Endothelial cell of coronary artery (primary cell): ENCODE results near the gene ABHD16A. TPM values are rescaled to one million over a fixed set of nuclear protein-coding genes. Genes with fewer than 3 reads are reported as not detected.

Experiments used
- total RNA-seq: library from RNA; depleted of rRNA; stranded (reverse); fragments of >200 nt; gene quantifications from 2 replicates; pipeline ENCODE4 v1.2.3, GENCODE V29; 2014

Gene ABHD16A
- total RNA-seq, 1 donor from 2014 or later, result 57.8 TPM

DNA sequence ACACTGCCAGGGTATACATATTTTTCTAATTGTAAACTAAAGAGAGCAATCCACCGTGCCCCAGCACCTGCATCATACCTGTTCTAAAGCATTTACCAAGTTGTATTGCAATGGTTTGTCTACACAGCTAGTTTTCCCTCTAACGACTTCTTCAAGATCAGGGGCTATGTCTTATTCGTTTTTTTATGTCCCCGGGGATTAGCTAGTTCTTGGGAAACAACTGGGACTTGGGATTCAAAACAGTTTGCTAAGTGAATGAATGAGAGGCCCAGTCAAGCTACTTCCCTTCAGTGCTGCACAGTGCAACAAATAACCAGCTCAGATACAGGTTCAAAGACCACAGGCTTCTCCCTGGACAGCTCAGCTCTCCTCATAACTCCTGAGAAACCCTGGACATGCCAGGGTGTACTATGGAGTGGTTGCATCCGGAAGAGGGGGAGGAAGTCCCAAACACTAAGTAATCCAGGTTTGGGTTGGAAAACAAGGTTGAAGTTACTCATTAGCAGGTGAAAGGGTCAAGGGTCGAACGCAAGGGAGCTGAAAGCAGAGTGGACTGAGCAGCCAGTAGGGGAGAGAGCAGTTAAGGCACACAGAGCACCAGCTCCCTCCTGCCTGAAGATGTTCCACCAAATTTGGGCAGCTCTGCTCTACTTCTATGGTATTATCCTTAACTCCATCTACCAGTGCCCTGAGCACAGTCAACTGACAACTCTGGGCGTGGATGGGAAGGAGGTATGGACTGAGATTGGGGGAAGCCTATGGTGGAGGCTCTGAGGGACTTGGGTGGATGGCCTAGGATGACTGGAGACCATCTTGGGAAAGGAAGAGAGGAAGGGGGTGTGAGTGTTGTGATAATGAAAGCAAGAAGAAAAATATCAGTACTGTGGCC, 47.5 kb downstream of the ABHD16A start, which contains the start of gene APOM:
Gene APOM, plus strand, starts transcription at position 546 of the 889 bp plus-strand sequence. Its CDS starts 73 bp downstream, at position 619.

Other genes starting within 250 kb of the ABHD16A start
- gene MICB, start 205.2 kb downstream of the ABHD16A start, total RNA-seq, result 11.3 and 15.7 TPM in 2 replicates
- gene MCCD1, start 174.4 kb downstream of the ABHD16A start, total RNA-seq, result not detected in 2 replicates
- 296 and 474 TPM in 2 replicates for gene DDX39B, start 161.3 kb downstream of the ABHD16A start, total RNA-seq
- gene ATP6V1G2, start 156.7 kb downstream of the ABHD16A start, total RNA-seq, result 0.36 and 0.66 TPM in 2 replicates
- gene NFKBIL1, start 155.7 kb downstream of the ABHD16A start, total RNA-seq, result 24.7 and 29.7 TPM in 2 replicates
- not detected in 2 replicates for gene LTA, start 131.0 kb downstream of the ABHD16A start, total RNA-seq
- gene TNF, start 127.8 kb downstream of the ABHD16A start, total RNA-seq, result not detected in 2 replicates
- 2.1 and 2.3 TPM in 2 replicates for gene LTB, start 120.9 kb downstream of the ABHD16A start, total RNA-seq
- gene LST1, start 117.0 kb downstream of the ABHD16A start, total RNA-seq, result 0.72 and 1.0 TPM in 2 replicates
- gene NCR3, start 110.3 kb downstream of the ABHD16A start, total RNA-seq, result not detected in 2 replicates
- not detected in 2 replicates for gene AIF1, start 88.1 kb downstream of the ABHD16A start, total RNA-seq
- gene PRRC2A, start 82.6 kb downstream of the ABHD16A start, total RNA-seq, result 31.2 and 39.4 TPM in 2 replicates
- gene BAG6, start 50.7 kb downstream of the ABHD16A start, total RNA-seq, result 84.7 and 106 TPM in 2 replicates
- gene APOM, start 47.4 kb downstream of the ABHD16A start, total RNA-seq, result 0.19 and 0.54 TPM in 2 replicates
- gene C6orf47, start 42.5 kb downstream of the ABHD16A start, total RNA-seq, result 18.3 and 21.0 TPM in 2 replicates
- gene GPANK1, start 38.3 kb downstream of the ABHD16A start, total RNA-seq, result 11.3 and 11.6 TPM in 2 replicates
- gene CSNK2B, start 37.2 kb downstream of the ABHD16A start, total RNA-seq, result 88.2 and 101 TPM in 2 replicates
- 2.2 and 3.6 TPM in 2 replicates for gene LY6G5B, start 33.3 kb downstream of the ABHD16A start, total RNA-seq
- 1.1 and 1.3 TPM in 2 replicates for gene LY6G5C, start 22.3 kb downstream of the ABHD16A start, total RNA-seq
- not detected in 2 replicates for gene LY6G6F, start 3.5 kb upstream of the ABHD16A start, total RNA-seq
- not detected in 2 replicates for gene LY6G6D, start 12.0 kb upstream of the ABHD16A start, total RNA-seq
- gene LY6G6C, start 18.4 kb upstream of the ABHD16A start, total RNA-seq, result not detected in 2 replicates
- gene MPIG6B, start 20.0 kb upstream of the ABHD16A start, total RNA-seq, result not detected in 2 replicates
- gene DDAH2, start 26.0 kb upstream of the ABHD16A start, total RNA-seq, result 82.0 and 106 TPM in 2 replicates
- 714 and 927 TPM in 2 replicates for gene CLIC1, start 33.2 kb upstream of the ABHD16A start, total RNA-seq
- gene MSH5, start 36.7 kb upstream of the ABHD16A start, total RNA-seq, result 3.7 and 4.6 TPM in 2 replicates
- gene SAPCD1, start 59.3 kb upstream of the ABHD16A start, total RNA-seq, result 0.81 and 1.3 TPM in 2 replicates
- gene VWA7, start 74.0 kb upstream of the ABHD16A start, total RNA-seq, result 0.09 TPM in 1 of 2 replicates, not detected in the other
- gene VARS1, start 92.4 kb upstream of the ABHD16A start, total RNA-seq, result 64.4 and 67.7 TPM in 2 replicates
- 33.2 and 44.6 TPM in 2 replicates for gene LSM2, start 103.6 kb upstream of the ABHD16A start, total RNA-seq
- gene HSPA1L, start 112.0 kb upstream of the ABHD16A start, total RNA-seq, result 0.72 and 0.85 TPM in 2 replicates
- 73.9 and 103 TPM in 2 replicates for gene HSPA1A, start 112.2 kb upstream of the ABHD16A start, total RNA-seq
- gene HSPA1B, start 124.4 kb upstream of the ABHD16A start, total RNA-seq, result 73.8 and 84.7 TPM in 2 replicates
- gene NEU1, start 159.5 kb upstream of the ABHD16A start, total RNA-seq, result 38.6 and 40.2 TPM in 2 replicates
- gene SLC44A4, start 175.7 kb upstream of the ABHD16A start, total RNA-seq, result under 0.01 TPM in 1 of 2 replicates, not detected in the other
- gene EHMT2, start 194.4 kb upstream of the ABHD16A start, total RNA-seq, result 54.2 and 56.9 TPM in 2 replicates
- 4.2 and 6.8 TPM in 2 replicates for gene ZBTB12, start 198.8 kb upstream of the ABHD16A start, total RNA-seq
- 0.19 TPM in 1 of 2 replicates, not detected in the other for gene C2, start 224.4 kb upstream of the ABHD16A start, total RNA-seq
- 0.90 and 4.7 TPM in 2 replicates for gene CFB, start 242.8 kb upstream of the ABHD16A start, total RNA-seq